Measurements from ENCODE around the gene IL1R1. TPM values are rescaled to one million over a fixed set of nuclear protein-coding genes. Genes with fewer than 3 reads are reported as not detected.

Gene IL1R1
- total RNA-seq, 1 donor from 2014 or later = 10.7 TPM

DNA sequence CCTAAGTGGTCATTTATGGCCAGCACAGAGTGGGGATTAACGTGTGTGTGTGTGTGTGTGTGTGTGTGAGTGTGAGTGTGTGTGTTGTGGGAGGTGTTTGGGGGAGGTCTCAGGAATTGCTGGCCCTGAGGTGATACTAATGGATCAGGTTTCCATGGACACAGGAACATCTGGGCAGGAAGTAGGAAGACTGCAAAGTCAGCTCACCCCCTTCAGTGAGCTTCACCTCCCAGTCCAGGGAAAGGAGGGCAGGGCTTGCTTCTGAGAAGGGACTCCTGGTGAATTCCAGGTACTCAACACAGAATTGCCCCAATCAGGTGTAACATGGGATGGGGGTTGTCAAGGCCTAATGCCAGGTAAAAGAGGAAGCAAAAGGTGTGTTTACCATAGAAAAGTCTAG lies 30.3 kb upstream of the IL1R1 start:
- TF ChIP-seq, protein P1, sequence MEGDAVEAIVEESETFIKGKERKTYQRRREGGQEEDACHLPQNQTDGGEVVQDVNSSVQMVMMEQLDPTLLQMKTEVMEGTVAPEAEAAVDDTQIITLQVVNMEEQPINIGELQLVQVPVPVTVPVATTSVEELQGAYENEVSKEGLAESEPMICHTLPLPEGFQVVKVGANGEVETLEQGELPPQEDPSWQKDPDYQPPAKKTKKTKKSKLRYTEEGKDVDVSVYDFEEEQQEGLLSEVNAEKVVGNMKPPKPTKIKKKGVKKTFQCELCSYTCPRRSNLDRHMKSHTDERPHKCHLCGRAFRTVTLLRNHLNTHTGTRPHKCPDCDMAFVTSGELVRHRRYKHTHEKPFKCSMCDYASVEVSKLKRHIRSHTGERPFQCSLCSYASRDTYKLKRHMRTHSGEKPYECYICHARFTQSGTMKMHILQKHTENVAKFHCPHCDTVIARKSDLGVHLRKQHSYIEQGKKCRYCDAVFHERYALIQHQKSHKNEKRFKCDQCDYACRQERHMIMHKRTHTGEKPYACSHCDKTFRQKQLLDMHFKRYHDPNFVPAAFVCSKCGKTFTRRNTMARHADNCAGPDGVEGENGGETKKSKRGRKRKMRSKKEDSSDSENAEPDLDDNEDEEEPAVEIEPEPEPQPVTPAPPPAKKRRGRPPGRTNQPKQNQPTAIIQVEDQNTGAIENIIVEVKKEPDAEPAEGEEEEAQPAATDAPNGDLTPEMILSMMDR (conservative IDR thresholded peaks at IDR 0.05; ENCODE audit: low read depth, low read length) = no peak
- H3K4me3 ChIP-seq (ENCODE audit: low read depth, low read length) = no peak overlapping the region
- DNase-seq (ENCODE audit: low read depth) = no peak

DNA sequence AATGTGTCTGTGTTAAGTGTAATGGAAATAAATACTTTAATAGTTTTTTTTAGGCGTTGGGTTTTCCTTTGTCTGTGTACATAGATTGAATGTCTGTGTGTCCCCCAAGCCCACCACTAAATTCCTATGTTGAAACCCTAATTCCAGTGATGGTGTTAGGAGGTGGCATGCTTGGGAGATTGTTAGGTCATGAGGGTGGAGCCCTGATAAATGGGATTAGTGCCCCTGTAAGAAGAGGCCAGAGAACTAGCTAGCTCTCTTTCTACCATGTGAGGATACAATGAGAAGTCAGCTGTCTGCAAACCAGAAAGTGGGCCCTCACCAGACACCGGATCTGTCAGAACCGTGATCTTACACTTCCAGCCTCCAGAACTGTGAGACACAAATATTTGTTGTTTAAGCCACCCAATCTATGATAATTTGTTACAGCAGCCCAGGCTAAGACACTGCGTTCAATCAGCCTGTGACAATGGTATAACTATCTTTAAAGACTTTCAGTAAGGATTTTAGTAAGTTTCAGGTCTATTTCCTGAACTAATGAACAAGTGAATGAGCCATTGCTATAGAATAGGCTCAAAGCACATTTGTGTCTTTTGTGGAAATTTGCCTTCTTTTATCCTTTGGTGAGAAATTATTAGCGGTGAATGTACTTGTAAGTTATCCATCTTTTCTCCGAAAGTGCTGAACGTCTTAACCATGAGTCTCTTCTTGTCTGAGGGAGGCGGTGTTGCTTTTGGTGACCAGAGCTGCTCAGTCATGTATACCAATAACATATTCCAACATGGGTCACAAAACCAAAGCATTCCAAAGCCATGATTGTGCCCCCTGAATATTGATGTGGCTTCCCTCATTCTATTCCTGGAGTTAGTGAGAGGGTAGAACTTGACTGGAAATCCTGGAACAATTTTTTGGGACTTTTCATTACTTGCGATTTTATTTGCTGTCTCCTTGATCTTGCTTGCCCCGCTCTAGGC lies 29.6 kb upstream of the IL1R1 start:
- TF ChIP-seq, protein P1 (conservative IDR thresholded peaks at IDR 0.05; ENCODE audit: low read depth, low read length) = no peak
- no peak for DNase-seq (ENCODE audit: low read depth)
- no peak overlapping the region for H3K4me3 ChIP-seq (ENCODE audit: low read depth, low read length)

GRCh38 chr2:102114290-102114721 lies 28.2 kb upstream of the IL1R1 start:
- TF ChIP-seq, protein P1 (conservative IDR thresholded peaks at IDR 0.05; ENCODE audit: low read depth, low read length) = no peak
- no peak overlapping the region for H3K4me3 ChIP-seq (ENCODE audit: low read depth, low read length)
- DNase-seq (ENCODE audit: low read depth) = peak; percentile 92

GRCh38 chr2:102114851-102115497 lies 27.6 kb upstream of the IL1R1 start:
- TF ChIP-seq, protein P1 (conservative IDR thresholded peaks at IDR 0.05; ENCODE audit: low read depth, low read length) = no peak
- H3K4me3 ChIP-seq (ENCODE audit: low read depth, low read length) = no peak overlapping the region
- DNase-seq (ENCODE audit: low read depth) = no peak

GRCh38 chr2:102116630-102117471 lies 25.7 kb upstream of the IL1R1 start:
- TF ChIP-seq, protein P1 (conservative IDR thresholded peaks at IDR 0.05; ENCODE audit: low read depth, low read length) = no peak
- no peak for DNase-seq (ENCODE audit: low read depth)
- H3K4me3 ChIP-seq (ENCODE audit: low read depth, low read length) = no peak overlapping the region

- no peak overlapping the region for H3K4me3 ChIP-seq (ENCODE audit: low read depth, low read length)
- no peak for DNase-seq (ENCODE audit: low read depth)
- TF ChIP-seq, protein P1 (conservative IDR thresholded peaks at IDR 0.05; ENCODE audit: low read depth, low read length) = no peak
These were observed 25.1 kb upstream of the IL1R1 start for GRCh38 chr2:102117472-102117858.
